Gastroesophageal sphincter (tissue), 4 donors: Measurements from ENCODE around the gene ATP2A3. TPM values are rescaled to one million over a fixed set of nuclear protein-coding genes. Genes with fewer than 3 reads are reported as not detected.
"Not testable (repeated sequence)": the region's sequence is repeated elsewhere in the genome, so short reads cannot be mapped to it uniquely, and the experiment has no call there.

ENCODE experiments used
- ATAC-seq: fragments of 150-250 bp; one replicate; pipeline ENCODE4 v1.9.1; 2016; ENCODE audit warnings: mild to moderate bottlenecking, moderate library complexity
- H3K27ac ChIP-seq, 4 donors: fragments of 200-600 bp; sonication (generic) in 3 of 4; 1 replicate in 3 of 4; 2 replicates in 1 of 4; pipeline ENCODE4 v1.5.1; 2016 to 2019
- H3K27me3 ChIP-seq: fragments of 200-600 bp; sonication (generic); one replicate; pipeline ENCODE4 v1.5.1; 2019
- H3K36me3 ChIP-seq, 2 donors: fragments of 200-600 bp; sonication (generic); one replicate each; pipeline ENCODE4 v1.5.1; 2019; ENCODE audit warnings: control low read depth in 1 of 2
- H3K4me1 ChIP-seq, 3 donors: fragments of 200-600 bp; sonication (generic); 1 replicate in 2 of 3; 2 replicates in 1 of 3; pipeline ENCODE4 v1.5.1; 2016 to 2019; ENCODE audit warnings: control low read depth in 2 of 3
- H3K4me3 ChIP-seq, 2 donors: fragments of 200-600 bp; sonication (generic); one replicate each; pipeline ENCODE4 v1.5.1; 2019; ENCODE audit warnings: mild to moderate bottlenecking in 1 of 2, moderate library complexity in 1 of 2
- H3K9me3 ChIP-seq, 3 donors: fragments of 200-600 bp; sonication (generic); one replicate each; pipeline ENCODE4 v1.5.1; 2017 to 2019; ENCODE audit warnings: control low read depth in 2 of 3
- CTCF ChIP-seq, 4 experiments: fragments of 200-600 bp in 2 of 4; fragments of 450-650 bp in 2 of 4; sonication (generic) in 1 of 4; IDR thresholded peaks; one replicate each; pipeline ENCODE4 v1.5.1; 2017 to 2019; ENCODE audit warnings: antibody characterized with exemption in 4 of 4, mild to moderate bottlenecking in 2 of 4, moderate library complexity in 2 of 4
- EP300 ChIP-seq: sonication (generic); formaldehyde crosslinking; IDR thresholded peaks from one replicate; pipeline ENCODE4 v1.6.1; 2017; ENCODE audit warnings: antibody characterized with exemption, mild to moderate bottlenecking
- POLR2A ChIP-seq, 2 donors: fragments of 450-650 bp; IDR thresholded peaks; one replicate each; pipeline ENCODE4 v1.6.1; 2017; ENCODE audit warnings: antibody characterized with exemption in 2 of 2, mild to moderate bottlenecking in 2 of 2, moderate library complexity in 1 of 2
- POLR2AphosphoS5 ChIP-seq: sonication (generic); formaldehyde crosslinking; IDR thresholded peaks from one replicate; pipeline ENCODE4 v1.6.1; 2017; ENCODE audit warnings: antibody characterized with exemption
- WGBS, 2 donors: methylation state at CpG; one replicate each; pipeline ENCODE4 v1.1.5; 2018; ENCODE audit warnings: low coverage in 1 of 2; 5-methylcytosine and 5-hydroxymethylcytosine counted together
- total RNA-seq, 4 donors: library from RNA; depleted of rRNA; stranded (reverse); fragments of >200 nt; gene quantifications; one replicate each; pipeline ENCODE4 v1.1.0, GENCODE V29; 2016

Gene ATP2A3
- total RNA-seq, 4 donors from 2014 or later, result 5.9 to 35.9 (median 18.1) TPM

DNA sequence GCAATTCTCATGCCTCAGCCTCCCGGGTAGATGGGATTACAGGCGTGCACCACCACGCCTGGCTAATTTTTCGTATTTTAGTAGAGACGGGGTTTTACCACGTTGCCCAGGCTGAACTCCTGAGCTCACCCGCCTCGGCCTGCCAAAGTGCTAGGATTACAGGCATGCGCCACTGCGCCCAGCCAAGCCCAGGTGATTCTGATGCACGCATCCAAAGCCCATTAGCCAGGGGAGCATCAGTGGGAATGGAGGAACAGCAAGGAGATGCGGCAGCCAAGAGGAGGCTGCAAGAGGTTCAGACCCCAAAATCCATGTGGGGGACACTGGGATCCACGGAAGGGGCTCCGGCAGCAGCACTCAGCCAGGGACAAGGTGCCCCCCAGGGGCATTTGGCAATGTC, 12.1 kb downstream of the ATP2A3 start:
- peaks cover 0 to 16% (median 0%) of the 10 kb centered on the region in 3 donors for H3K4me1 ChIP-seq
- no peak for ATAC-seq
- peaks cover 0 to 2% of the 10 kb centered on the region in 2 donors for H3K36me3 ChIP-seq
- TF ChIP-seq POLR2A (IDR thresholded peaks at IDR 0.05), result no peak
- no peak for TF ChIP-seq CTCF (IDR thresholded peaks at IDR 0.05)
- TF ChIP-seq POLR2AphosphoS5, result no peak
- no peak for TF ChIP-seq EP300
- whole genome bisulfite sequencing, 2 donors, result 72% methylated on average over 3 of the region's 14 CpGs; no CpG with 5 or more reads in 1 of the 2 donors
- H3K27ac ChIP-seq, result no peak overlapping the region
- no peak overlapping the region for H3K4me3 ChIP-seq
- H3K9me3 ChIP-seq, result no peaks in the 10 kb centered on the region
- no peaks in the 10 kb centered on the region for H3K27me3 ChIP-seq

- H3K36me3 ChIP-seq, result peaks cover 0 to 3% of the 10 kb centered on the region in 2 donors
- TF ChIP-seq POLR2A (IDR thresholded peaks at IDR 0.05) (no peak), EP300 (no peak), POLR2AphosphoS5 (no peak), CTCF (IDR thresholded peaks at IDR 0.05) (no peak)
- no peak for ATAC-seq
- peaks cover 0 to 16% (median 0%) of the 10 kb centered on the region in 3 donors for H3K4me1 ChIP-seq
- H3K9me3 ChIP-seq, result no peaks in the 10 kb centered on the region
- no CpG with 5 or more reads among the region's 16 CpGs for WGBS, 2 donors
- H3K27ac ChIP-seq, result no peak overlapping the region
- H3K27me3 ChIP-seq, result no peaks in the 10 kb centered on the region
- H3K4me3 ChIP-seq, result no peak overlapping the region
Measured at GRCh38 chr17:3951420-3951819, 12.8 kb downstream of the ATP2A3 start.

- TF ChIP-seq CTCF (IDR thresholded peaks at IDR 0.05) (no peak), POLR2AphosphoS5 (no peak), EP300 (no peak), POLR2A (IDR thresholded peaks at IDR 0.05) (no peak)
- no peaks in the 10 kb centered on the region for H3K9me3 ChIP-seq
- no peak for ATAC-seq
- peaks cover 0 to 3% of the 10 kb centered on the region in 2 donors for H3K36me3 ChIP-seq
- no peaks in the 10 kb centered on the region for H3K27me3 ChIP-seq
- no peak overlapping the region for H3K4me3 ChIP-seq
- WGBS, 2 donors, result 96 to 97% methylated on average over 8 of the region's 17 CpGs
- no peak overlapping the region for H3K27ac ChIP-seq
- peaks cover 0 to 15% (median 0%) of the 10 kb centered on the region in 3 donors for H3K4me1 ChIP-seq
Measured at GRCh38 chr17:3951003-3951402, 13.2 kb downstream of the ATP2A3 start.

DNA sequence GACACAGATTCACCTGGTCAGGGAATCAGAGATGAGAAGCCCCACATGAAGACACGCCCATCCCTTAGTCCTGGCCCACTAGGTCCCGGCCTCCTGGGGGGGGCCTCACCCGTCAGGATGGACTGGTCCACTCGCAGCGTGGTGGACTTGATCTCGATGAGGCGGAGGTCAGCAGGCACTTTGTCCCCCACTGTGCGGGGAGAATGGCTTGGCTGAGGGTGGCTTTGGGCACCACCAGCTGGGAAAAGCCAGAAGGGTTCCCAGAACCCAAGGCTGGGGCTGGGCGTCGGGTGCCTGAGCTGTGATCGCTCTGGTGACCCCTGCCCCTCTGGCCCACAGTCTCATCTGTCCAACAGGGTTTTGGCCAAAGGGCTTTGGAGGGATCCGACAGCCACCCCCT, 13.7 kb downstream of the ATP2A3 start:
- no peak for ATAC-seq
- Histone ChIP-seq H3K27ac (no peak overlapping the region), H3K36me3 (peaks cover 0 to 3% of the 10 kb centered on the region in 2 donors), H3K9me3 (no peaks in the 10 kb centered on the region), H3K4me1 (peaks cover 0 to 11% (median 0%) of the 10 kb centered on the region in 3 donors), H3K4me3 (no peak overlapping the region), H3K27me3 (no peaks in the 10 kb centered on the region)
- WGBS, 2 donors, result no CpG with 5 or more reads among the region's 12 CpGs
- TF ChIP-seq EP300 (no peak), POLR2AphosphoS5 (no peak), POLR2A (IDR thresholded peaks at IDR 0.05) (no peak), CTCF (IDR thresholded peaks at IDR 0.05) (no peak)

GRCh38 chr17:3949418-3949817, 14.8 kb downstream of the ATP2A3 start:
- WGBS, 2 donors, result 80 to 81% methylated on average over 1 to 2 of the region's 3 CpGs
- TF ChIP-seq CTCF (IDR thresholded peaks at IDR 0.05), result no peak
- TF ChIP-seq EP300, result no peak
- no peak for ATAC-seq

DNA sequence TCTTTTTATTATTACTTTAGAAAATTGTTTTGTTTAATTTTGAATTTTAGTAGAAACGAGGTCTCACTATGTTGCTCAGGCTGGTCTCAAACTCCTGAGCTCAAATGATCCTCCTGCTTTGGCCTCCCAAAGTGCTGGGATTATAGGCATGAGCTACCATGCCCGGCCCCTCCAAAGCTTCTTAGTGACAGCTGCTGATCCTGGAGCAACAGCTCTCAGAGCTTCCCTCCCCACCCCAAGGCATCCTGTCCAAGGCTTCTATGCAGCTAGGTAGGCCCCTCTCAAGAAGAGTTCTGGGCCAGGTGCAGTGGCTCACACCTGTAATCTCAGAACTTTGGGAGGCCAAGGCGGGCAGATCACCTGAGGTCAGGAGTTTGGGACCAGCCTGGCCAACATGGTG, 15.7 kb downstream of the ATP2A3 start:
- 86% methylated on average over 2 of the region's 3 CpGs; no CpG with 5 or more reads in 1 of the 2 donors for WGBS, 2 donors
- H3K27me3 ChIP-seq, H3K36me3 ChIP-seq: not testable (repeated sequence)

More at GRCh38 chr17:3949418-3949817, 14.8 kb downstream of the ATP2A3 start:
- no peak overlapping the region for H3K27ac ChIP-seq
- no peaks in the 10 kb centered on the region for H3K27me3 ChIP-seq
- no peak overlapping the region for H3K4me3 ChIP-seq
- H3K36me3 ChIP-seq, result peaks cover 0 to 3% of the 10 kb centered on the region in 2 donors
- no peaks in the 10 kb centered on the region for H3K9me3 ChIP-seq
- H3K4me1 ChIP-seq, result peaks cover 0 to 11% (median 0%) of the 10 kb centered on the region in 3 donors

More for the DNA sequence above, 15.7 kb downstream of the ATP2A3 start:
- H3K4me3 ChIP-seq, ATAC-seq, H3K9me3 ChIP-seq, H3K27ac ChIP-seq: not testable (repeated sequence)
- peaks cover 0 to 20% (median 0%) of the 10 kb centered on the region in 3 donors for H3K4me1 ChIP-seq
